ENCODE measurements around the gene WNT5A.

DNA sequence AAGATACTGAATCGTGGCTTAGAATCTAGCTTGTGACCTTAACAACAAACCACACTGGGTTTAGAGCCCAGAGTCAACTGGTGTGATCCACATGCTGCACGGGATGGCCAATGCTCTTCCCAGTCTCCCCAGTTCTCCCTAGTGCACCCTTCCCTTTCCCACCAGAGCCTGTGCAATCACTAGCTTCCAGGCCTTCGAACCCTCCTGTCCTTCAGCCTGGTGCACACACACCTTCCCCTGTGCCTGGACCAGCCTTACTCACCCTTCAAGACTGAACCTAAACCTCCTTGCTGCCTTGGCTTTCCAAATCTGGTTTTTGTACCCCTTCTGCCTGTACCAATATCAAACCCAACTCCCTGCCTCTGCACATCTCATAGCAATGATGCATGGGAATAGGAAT, 43.8 kb downstream of the WNT5A start:
- TF ChIP-seq, protein P1, sequence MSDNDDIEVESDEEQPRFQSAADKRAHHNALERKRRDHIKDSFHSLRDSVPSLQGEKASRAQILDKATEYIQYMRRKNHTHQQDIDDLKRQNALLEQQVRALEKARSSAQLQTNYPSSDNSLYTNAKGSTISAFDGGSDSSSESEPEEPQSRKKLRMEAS (IDR thresholded peaks at IDR 0.05): no peak
- TF ChIP-seq RAD21 (IDR thresholded peaks at IDR 0.05; ENCODE audit: low read depth) (no peak), REST (IDR thresholded peaks at IDR 0.05; ENCODE audit: low read depth) (no peak), EP300 (IDR thresholded peaks at IDR 0.05; ENCODE audit: borderline replicate concordance) (no peak), TCF12 (IDR thresholded peaks at IDR 0.05; ENCODE audit: low read depth) (no peak), CREB1 (IDR thresholded peaks at IDR 0.05; ENCODE audit: low read depth) (no peak), YY1 (IDR thresholded peaks at IDR 0.05; ENCODE audit: low read depth) (no peak), TAF1 (IDR thresholded peaks at IDR 0.05; ENCODE audit: low read depth) (no peak), ZBTB7A (IDR thresholded peaks at IDR 0.05; ENCODE audit: low read depth) (no peak), CEBPB (IDR thresholded peaks at IDR 0.05) (no peak), TEAD4 (IDR thresholded peaks at IDR 0.05) (no peak), FOXM1 (IDR thresholded peaks at IDR 0.05; ENCODE audit: borderline replicate concordance, low read depth) (no peak), NFIC (IDR thresholded peaks at IDR 0.05) (no peak), USF1 (IDR thresholded peaks at IDR 0.05) (no peak)

Data from Ishikawa (cell line).